Hippocampal formation (tissue), 2 donors: ENCODE data around the gene TMEM18.

Experiments
- DNase-seq, 2 donors: peaks; one replicate each; lab custom pipeline; 2025; lab: John Stamatoyannopoulos, UW

TMEM18 gene

DNA sequence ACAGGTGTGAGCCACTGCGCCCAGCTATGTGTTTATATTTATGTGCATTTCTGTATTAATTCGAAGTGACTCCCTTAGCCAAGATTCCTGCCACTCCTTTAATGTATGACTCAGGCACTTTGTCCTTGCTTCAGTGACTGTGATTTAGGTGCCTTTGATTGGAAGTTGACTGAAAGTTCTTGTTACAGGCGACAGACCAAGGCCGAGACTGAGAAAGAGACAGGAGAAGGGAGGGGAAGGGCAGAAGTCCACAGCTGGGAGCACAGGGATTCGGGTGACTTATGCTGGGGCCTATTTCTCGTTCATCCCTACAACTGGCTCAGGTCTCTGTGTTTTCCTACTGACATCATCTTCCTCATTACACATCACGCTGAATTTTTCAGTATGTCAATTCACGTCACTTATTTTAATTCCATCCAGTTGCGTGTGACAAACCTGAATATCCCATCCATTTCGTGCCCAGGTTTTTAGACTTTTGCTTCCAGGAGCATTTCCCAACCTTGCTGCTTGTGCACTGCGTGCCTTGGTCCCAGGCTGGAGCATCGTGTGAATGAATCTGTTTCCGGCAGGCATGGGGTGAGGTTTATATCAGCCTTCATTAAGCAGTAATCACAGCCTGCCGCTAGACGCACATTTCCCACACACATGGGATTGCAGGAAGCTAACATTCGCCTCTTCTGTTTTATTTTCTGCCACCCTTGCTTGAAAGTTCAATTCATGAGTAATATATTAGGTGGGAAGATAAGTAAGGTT is 42.4 kb downstream of the TMEM18 start:
- DNase-seq, result no peak

DNA sequence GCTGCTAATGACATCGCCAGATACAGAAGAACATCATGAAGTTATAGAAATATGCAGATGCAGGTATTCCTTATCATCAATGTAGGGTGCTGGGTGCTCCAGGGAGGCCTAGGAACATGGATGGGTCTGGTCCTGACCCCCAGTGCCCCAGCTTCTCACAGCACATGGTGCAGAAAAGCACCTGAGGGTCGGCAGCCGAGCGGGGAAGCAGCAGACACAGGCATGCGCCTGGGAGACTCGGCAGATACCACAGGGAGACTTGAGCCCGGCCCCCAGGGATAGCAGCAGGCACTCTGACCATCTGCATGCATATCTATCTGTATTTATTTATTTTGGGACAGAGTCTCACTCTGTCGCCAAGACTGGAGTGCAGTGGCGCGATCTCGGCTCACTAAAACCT is 43.2 kb downstream of the TMEM18 start:
- no peak for DNase-seq

GRCh38 chr2:633371-633770 is 43.8 kb downstream of the TMEM18 start:
- no peak for DNase-seq

DNA sequence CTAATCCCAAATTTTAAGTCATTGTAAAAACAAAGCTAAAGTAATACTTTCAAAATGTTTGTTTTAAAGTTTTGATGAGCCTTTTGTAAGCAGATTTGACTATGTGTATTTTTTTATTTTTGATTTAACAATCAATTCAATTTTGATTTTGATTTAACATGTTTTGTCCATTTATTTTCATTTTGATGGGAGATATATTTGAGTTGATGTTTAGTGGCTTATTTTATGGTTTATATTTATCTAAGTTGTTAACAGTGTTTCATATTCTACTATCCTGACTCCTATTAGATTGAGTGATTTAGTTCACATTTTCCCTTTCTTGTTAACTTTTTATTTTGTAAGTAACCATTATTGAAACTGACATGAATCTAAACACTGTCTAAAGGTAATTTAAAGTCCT is 44.7 kb downstream of the TMEM18 start:
- no peak for DNase-seq

DNA sequence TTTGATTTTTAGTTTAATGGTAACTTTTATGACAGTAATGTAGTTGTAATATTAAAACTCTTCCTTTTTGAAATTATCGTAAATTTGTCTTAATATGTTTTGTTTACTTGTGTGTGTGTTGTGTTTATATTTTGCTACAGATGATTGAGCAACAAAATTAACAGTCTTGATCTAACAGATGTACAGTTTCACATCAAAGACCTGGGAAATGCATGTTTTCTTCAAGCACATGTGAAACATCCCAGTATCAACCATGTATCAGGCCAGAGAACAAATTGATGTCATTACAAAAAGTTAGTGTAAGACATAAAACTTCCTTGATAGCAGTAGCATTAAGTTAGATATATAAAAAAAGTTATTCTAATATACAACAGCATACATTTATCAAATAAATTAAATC is 45.5 kb downstream of the TMEM18 start:
- no peak for DNase-seq

- no peak for DNase-seq
Measured at GRCh38 chr2:630451-631320, 46.5 kb downstream of the TMEM18 start.

GRCh38 chr2:629961-630360 is 47.2 kb downstream of the TMEM18 start:
- DNase-seq, result no peak

DNA sequence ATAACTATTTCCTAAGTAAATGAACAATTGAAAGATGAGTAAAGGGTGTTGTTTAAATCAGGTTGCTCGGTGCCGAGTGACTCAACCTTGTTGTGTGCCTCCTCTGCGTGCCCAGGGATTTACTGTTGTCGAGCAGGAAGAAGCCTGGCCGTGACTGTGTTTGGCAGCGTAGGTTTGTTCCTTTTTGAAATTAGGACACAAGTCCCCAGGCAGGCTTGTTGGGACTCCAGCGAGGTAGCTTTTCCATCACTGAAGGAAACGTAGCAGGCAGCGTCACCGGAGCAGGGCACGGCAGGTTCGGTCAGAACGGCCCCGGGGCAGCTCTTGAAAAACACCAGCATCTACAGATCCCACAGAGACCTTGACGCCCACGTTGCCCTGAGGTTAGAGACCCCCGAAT is 48.6 kb downstream of the TMEM18 start:
- DNase-seq, result no peak

- DNase-seq, result no peak
Measured at GRCh38 chr2:627926-628560, 49.2 kb downstream of the TMEM18 start.

DNA sequence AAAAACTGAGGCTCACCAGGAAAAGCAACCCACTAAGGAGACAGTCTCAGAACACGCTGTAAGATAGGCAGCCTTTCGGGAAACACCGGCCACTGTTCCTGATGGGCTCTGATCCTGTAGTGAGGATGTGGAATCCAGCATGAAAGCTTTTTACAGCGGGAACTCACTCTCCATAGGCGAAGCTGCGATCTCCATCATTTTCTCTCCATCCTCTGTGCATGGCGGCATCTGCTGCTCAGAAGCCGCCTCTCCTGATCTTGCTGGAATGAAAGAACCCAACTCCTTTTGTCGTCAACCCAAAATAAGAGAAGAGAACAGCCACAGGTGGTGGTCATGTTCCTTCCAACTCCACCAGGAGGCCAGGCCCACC is 49.9 kb downstream of the TMEM18 start:
- no peak for DNase-seq

- no peak for DNase-seq
Measured at GRCh38 chr2:626491-627339, 50.5 kb downstream of the TMEM18 start.

GRCh38 chr2:625415-626333 is 51.5 kb downstream of the TMEM18 start:
- DNase-seq, result no peak

- no peak for DNase-seq
Measured at GRCh38 chr2:624551-625347, 52.5 kb downstream of the TMEM18 start.

DNA sequence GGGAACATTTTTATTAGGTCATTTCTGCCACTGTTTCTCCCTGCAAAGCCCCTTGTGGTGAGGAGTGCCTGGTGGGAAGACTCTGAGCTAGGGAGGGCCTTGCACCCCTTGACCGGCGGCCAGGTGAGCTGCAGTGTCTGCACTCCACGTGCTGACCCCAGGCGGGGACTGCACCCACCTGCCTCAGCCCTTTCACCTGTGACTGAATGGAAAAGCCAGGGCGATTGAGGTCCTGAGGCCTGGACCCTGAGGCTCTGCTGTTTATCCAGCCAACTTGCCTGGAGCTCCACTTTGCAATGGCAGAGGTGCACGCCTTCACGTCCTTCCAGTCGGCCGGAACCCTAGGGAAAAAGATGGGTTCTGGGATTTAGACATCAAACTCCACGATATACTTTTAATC is 53.1 kb downstream of the TMEM18 start:
- DNase-seq, result no peak

GRCh38 chr2:623130-623922 is 53.9 kb downstream of the TMEM18 start:
- no peak for DNase-seq

GRCh38 chr2:622357-622756 is 54.8 kb downstream of the TMEM18 start:
- no peak for DNase-seq

DNA sequence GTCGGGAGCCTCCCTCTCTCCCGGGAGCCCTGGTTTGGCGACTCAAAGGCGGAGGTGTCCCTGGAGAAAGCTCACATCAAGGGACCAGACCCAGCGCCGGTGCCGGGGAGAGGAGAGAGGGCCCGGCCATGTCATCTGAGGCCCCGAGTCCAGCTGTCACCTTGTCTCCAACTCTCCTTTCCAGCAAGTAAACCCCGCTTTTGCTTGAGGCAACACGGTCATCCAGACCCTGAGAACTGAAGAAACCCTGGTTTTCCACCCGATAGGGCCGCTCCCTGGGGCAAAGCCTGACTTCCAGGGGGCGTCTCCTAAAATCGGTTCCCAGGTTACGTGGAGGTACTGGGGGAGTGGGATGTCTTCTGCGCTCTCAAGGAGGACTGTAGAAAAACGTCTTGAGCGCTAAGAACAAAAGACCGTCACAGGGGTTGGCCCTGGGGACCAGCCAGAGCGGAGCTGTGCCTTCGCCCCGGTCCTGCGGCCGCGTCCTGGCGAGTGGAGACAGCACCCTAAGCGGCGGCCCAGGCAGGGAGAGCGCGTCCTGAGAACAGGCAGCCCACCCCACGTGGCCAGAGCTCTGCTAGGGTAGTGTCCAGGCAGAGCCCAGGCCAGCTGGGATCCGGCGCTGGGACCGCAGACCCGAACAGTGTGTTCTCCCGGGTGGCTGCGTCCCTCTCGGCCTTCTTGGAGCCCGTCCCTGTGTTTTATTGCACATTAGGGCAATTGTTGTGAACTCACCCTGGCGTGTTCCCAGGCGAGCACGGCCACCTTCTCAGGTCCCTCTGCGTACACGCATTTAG is 55.7 kb downstream of the TMEM18 start:
- DNase-seq, result no peak
